Upper lobe of left lung (tissue), 4 donors: Measurements from ENCODE around the gene TSPAN2.

Experiments
- CTCF ChIP-seq, 6 experiments: fragments of 450-650 bp in 4 of 6; fragments of 200-600 bp in 2 of 6; sonication (generic) in 2 of 6; IDR thresholded peaks; one replicate each; pipeline ENCODE4 v1.5.1; 2016 to 2019; ENCODE audit warnings: antibody characterized with exemption in 6 of 6
- POLR2A ChIP-seq, 4 donors: fragments of 450-650 bp; IDR thresholded peaks; one replicate each; pipeline ENCODE4 v1.5.1; 2016 to 2017; ENCODE audit warnings: antibody characterized with exemption in 4 of 4, mild to moderate bottlenecking in 2 of 4
- POLR2AphosphoS5 ChIP-seq, 2 donors: sonication (generic); formaldehyde crosslinking; IDR thresholded peaks; one replicate each; pipeline ENCODE4 v1.5.1; 2017; ENCODE audit warnings: antibody characterized with exemption in 2 of 2

GRCh38 chr1:115116512-115116911 is 27.2 kb upstream of the TSPAN2 start:
- no peak for TF ChIP-seq CTCF (IDR thresholded peaks at IDR 0.05)
- TF ChIP-seq POLR2A (IDR thresholded peaks at IDR 0.05), result no peak
- TF ChIP-seq POLR2AphosphoS5 (IDR thresholded peaks at IDR 0.05), result no peak
